VCaP (cell line): Measurements from ENCODE around the gene KEAP1.
A peak's percentile ranks its signal among the peaks of the same experiment; 100 is the strongest.
"Not testable (repeated sequence)": the region's sequence is repeated elsewhere in the genome, so short reads cannot be mapped to it uniquely, and the experiment has no call there.

Experiments
- H3K27ac ChIP-seq: fragments of 450-650 bp; 2 replicates; pipeline ENCODE4 v1.5.1; 2017
- TF ChIP-seq, protein P1 (sequence below): fragments of 450-650 bp; conservative IDR thresholded peaks from 2 replicates; pipeline ENCODE4 v1.5.1; 2017; ENCODE audit warnings: mild to moderate bottlenecking, moderate library complexity

The KEAP1 gene

GRCh38 chr19:10503002-10503789, at the start of gene KEAP1:
Gene KEAP1 (minus strand): TSS chr19:10503356. CDS start chr19:10500033, 3,323 bp downstream.
- peak within 1 kb of the TSS; percentile 98 for H3K27ac ChIP-seq
- TF ChIP-seq, protein P1, sequence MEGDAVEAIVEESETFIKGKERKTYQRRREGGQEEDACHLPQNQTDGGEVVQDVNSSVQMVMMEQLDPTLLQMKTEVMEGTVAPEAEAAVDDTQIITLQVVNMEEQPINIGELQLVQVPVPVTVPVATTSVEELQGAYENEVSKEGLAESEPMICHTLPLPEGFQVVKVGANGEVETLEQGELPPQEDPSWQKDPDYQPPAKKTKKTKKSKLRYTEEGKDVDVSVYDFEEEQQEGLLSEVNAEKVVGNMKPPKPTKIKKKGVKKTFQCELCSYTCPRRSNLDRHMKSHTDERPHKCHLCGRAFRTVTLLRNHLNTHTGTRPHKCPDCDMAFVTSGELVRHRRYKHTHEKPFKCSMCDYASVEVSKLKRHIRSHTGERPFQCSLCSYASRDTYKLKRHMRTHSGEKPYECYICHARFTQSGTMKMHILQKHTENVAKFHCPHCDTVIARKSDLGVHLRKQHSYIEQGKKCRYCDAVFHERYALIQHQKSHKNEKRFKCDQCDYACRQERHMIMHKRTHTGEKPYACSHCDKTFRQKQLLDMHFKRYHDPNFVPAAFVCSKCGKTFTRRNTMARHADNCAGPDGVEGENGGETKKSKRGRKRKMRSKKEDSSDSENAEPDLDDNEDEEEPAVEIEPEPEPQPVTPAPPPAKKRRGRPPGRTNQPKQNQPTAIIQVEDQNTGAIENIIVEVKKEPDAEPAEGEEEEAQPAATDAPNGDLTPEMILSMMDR: no peak

DNA sequence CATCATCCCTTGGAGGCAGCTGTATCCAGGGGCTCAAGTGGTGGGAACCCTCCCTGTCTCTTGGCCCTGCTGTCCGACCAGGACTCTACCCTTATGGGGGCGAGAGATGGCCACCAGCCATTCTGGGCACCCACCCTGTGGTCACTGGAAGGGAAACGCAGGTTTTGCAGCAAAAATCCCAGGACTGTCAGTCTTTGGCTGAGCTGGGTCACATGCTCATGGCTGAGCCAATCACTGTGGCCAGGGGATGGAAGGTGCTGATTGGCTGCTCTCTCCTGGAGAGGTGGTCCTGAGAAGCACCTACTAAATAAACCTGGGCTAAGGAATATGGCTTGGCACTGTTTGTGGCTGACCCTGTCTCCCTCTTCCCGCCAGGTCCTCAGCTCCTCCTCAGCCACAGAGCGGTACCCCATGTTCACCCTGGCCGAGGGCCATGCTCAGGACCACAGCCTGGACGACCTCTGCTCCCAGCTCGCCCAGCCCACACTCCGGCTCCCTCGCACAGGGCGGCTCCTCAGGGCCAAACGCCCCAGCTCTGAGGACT, 49.4 kb upstream of the KEAP1 start:
- TF ChIP-seq, protein P1: no peak
- no peak overlapping the region for H3K27ac ChIP-seq

DNA sequence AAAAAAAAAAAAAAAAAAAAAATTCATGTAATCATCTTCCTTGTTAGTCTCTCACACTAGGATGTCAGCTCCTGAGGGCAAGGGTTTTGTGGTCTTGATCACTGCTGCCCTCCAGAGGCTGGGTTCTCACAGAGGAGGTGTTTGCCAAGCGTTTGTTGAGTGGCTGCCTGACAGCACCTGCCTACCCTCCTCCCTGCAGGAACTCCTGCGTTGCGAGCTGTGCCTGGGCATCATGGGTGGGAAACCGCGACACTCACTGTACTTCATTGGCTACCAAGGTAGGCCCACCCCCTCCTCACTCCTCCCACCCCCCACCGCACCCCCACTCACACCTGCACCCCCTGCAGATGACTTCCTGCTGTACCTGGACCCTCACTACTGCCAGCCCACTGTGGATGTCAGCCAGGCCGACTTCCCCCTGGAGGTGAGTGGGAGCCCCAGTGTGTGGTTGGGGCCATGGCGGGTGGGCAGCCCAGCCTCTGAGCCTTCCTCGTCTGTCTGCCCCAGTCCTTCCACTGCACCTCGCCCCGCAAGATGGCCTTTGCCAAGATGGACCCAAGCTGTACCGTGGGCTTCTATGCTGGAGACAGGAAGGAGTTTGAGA, 48.6 kb upstream of the KEAP1 start:
- no peak overlapping the region for H3K27ac ChIP-seq

GRCh38 chr19:10551006-10551405, 47.9 kb upstream of the KEAP1 start:
- not testable (repeated sequence) for H3K27ac ChIP-seq

More for the DNA sequence above, 48.6 kb upstream of the KEAP1 start:
- TF ChIP-seq, protein P1: 0 out of 2 replicates have a peak, but pooled peaks have one; percentile 31

GRCh38 chr19:10550336-10550735, 47.2 kb upstream of the KEAP1 start:
- H3K27ac ChIP-seq: no peak overlapping the region
- TF ChIP-seq, protein P1: no peak

- TF ChIP-seq, protein P1: no peak
- no peak overlapping the region for H3K27ac ChIP-seq
Measured at GRCh38 chr19:10549733-10550132, 46.6 kb upstream of the KEAP1 start.

GRCh38 chr19:10548746-10549276, 45.7 kb upstream of the KEAP1 start:
- TF ChIP-seq, protein P1: no peak
- H3K27ac ChIP-seq: no peak overlapping the region
